GM12892 (cell line): ENCODE results near the gene MTX1.

Experiments
- POLR2A ChIP-seq: IDR thresholded peaks from 2 replicates; pipeline ENCODE4 v1.6.1; 2011; ENCODE audit warnings: low read depth, low read length, control low read depth
- POLR2AphosphoS5 ChIP-seq: IDR thresholded peaks from 2 replicates; pipeline ENCODE4 v1.6.1; 2011; ENCODE audit warnings: low read depth, low read length, control low read depth
- TAF1 ChIP-seq: IDR thresholded peaks from 2 replicates; pipeline ENCODE4 v1.6.1; 2011; ENCODE audit warnings: low read depth, mild to moderate bottlenecking, control low read depth, low read length, borderline replicate concordance

DNA sequence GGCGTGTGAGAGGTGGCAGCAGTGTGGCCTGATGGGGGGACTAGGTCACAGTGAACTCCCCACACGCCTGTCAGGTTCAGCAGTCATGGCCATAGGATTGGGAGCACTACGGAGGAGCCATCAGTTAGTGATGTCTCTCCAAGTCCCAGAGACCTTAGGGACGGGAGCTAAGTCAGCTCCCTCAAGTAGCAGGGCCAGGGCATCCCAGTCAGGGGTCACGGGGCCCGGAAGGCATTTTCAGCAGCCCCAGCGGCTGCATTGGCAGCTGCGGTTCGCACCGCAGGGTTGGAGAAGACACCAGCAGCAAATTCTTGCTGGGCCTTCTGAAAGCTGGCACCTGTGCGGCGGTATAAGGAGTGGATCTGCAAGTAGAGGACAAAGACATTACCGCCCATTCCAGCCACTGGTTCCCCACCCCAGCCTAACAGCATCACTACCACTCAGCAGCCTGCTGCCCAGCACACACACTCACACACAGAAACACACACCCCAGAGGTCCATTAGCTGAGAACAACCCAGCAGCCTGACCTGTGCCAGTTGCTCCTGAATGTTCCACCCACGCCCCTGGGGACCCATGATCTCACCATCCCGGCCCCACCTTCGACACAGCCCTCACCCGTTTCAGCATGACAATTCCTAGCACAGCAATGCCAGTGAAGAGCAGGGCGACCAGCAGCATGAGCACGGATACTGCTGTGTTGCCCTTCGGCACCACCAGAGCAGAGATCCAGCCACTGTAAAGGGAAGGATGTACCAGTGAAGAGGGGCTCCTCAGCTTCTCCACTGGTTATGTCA, 47.8 kb downstream of the MTX1 start:
- TF ChIP-seq POLR2AphosphoS5, result no peak; the same call in 1 of the 2 replicates
- TF ChIP-seq POLR2A, result no peak
- no peak for TF ChIP-seq TAF1
